ENCODE data around the gene APOH.

- TF ChIP-seq CTCF (IDR thresholded peaks at IDR 0.05; ENCODE audit: low read depth, low read length) = no peak
- TF ChIP-seq EZH2phosphoT487 (IDR thresholded peaks at IDR 0.05; ENCODE audit: low read depth) = no peak
These were observed 44.8 kb downstream of the APOH start for GRCh38 chr17:66184392-66184791.
